WERI-Rb-1 (cell line): Measurements from ENCODE around the gene PIK3R3.
A peak's percentile ranks its signal among the peaks of the same experiment; 100 is the strongest.

ENCODE experiments used
- DNase-seq: peaks from one replicate; pipeline ENCODE4 v3.0.0-alpha.2; 2020
- H3K27ac ChIP-seq: fragments of 250-450 bp; sonication (Bioruptor Pico); 2 replicates; pipeline ENCODE4 v1.5.1; 2020; ENCODE audit warnings: mild to moderate bottlenecking, moderate library complexity
- H3K27me3 ChIP-seq: fragments of 250-450 bp; sonication (Bioruptor Pico); 2 replicates; pipeline ENCODE4 v1.5.1; 2021; ENCODE audit warnings: mild to moderate bottlenecking, low read depth, moderate library complexity; ENCODE audit not compliant: insufficient read depth, severe bottlenecking
- H3K36me3 ChIP-seq: fragments of 250-450 bp; sonication (Bioruptor Pico); 2 replicates; pipeline ENCODE4 v1.5.1; 2020; ENCODE audit warnings: mild to moderate bottlenecking, moderate library complexity
- H3K4me3 ChIP-seq: 2 replicates; pipeline ENCODE4 v1.5.1; 2011; ENCODE audit warnings: low read depth, mild to moderate bottlenecking, control low read depth, low read length
- H3K9me3 ChIP-seq: fragments of 250-450 bp; sonication (Bioruptor Pico); 2 replicates; pipeline ENCODE4 v1.5.1; 2021; ENCODE audit warnings: mild to moderate bottlenecking, moderate library complexity; ENCODE audit not compliant: severe bottlenecking
- CTCF ChIP-seq: IDR thresholded peaks from 2 replicates; pipeline ENCODE4 v1.5.1; 2011; ENCODE audit warnings: low read depth, mild to moderate bottlenecking, control low read depth, inconsistent platforms, low read length

Gene PIK3R3

GRCh38 chr1:46152016-46152415 is 19.6 kb upstream of the PIK3R3 start:
- TF ChIP-seq CTCF, result no peak
- Histone ChIP-seq H3K27me3 (no peaks in the 10 kb centered on the region), H3K9me3 (no peaks in the 10 kb centered on the region), H3K27ac (no peak overlapping the region), H3K4me3 (no peak overlapping the region), H3K36me3 (no peaks in the 10 kb centered on the region)
- no peak for DNase-seq

GRCh38 chr1:46150085-46150484 is 17.7 kb upstream of the PIK3R3 start:
- Histone ChIP-seq H3K9me3 (no peaks in the 10 kb centered on the region), H3K36me3 (no peaks in the 10 kb centered on the region), H3K27ac (no peak overlapping the region), H3K27me3 (no peaks in the 10 kb centered on the region), H3K4me3 (no peak overlapping the region)
- TF ChIP-seq CTCF, result no peak
- DNase-seq, result no peak

GRCh38 chr1:46148318-46148717 is 15.9 kb upstream of the PIK3R3 start:
- no peak for DNase-seq
- no peak for TF ChIP-seq CTCF
- no peak overlapping the region for H3K27ac ChIP-seq
- no peaks in the 10 kb centered on the region for H3K9me3 ChIP-seq
- H3K36me3 ChIP-seq, result no peaks in the 10 kb centered on the region
- H3K27me3 ChIP-seq, result no peaks in the 10 kb centered on the region
- H3K4me3 ChIP-seq, result no peak overlapping the region

- no peaks in the 10 kb centered on the region for H3K27me3 ChIP-seq
- H3K9me3 ChIP-seq, result no peaks in the 10 kb centered on the region
- DNase-seq, result no peak
- no peaks in the 10 kb centered on the region for H3K36me3 ChIP-seq
- TF ChIP-seq CTCF, result no peak
- H3K27ac ChIP-seq, result no peak overlapping the region
- no peak overlapping the region for H3K4me3 ChIP-seq
Observed at GRCh38 chr1:46137916-46138315, 5.5 kb upstream of the PIK3R3 start.

GRCh38 chr1:46136711-46137110 is 4.3 kb upstream of the PIK3R3 start:
- Histone ChIP-seq H3K4me3 (no peak overlapping the region), H3K9me3 (no peaks in the 10 kb centered on the region), H3K36me3 (no peaks in the 10 kb centered on the region), H3K27ac (no peak overlapping the region), H3K27me3 (no peaks in the 10 kb centered on the region)
- no peak for TF ChIP-seq CTCF
- DNase-seq, result no peak

GRCh38 chr1:46134660-46135331 is 2.4 kb upstream of the PIK3R3 start:
- H3K27me3 ChIP-seq, result no peaks in the 10 kb centered on the region
- no peak for TF ChIP-seq CTCF
- DNase-seq, result no peak
- no peak overlapping the region for H3K4me3 ChIP-seq
- peak overlapping the region; percentile 100 for H3K27ac ChIP-seq
- no peaks in the 10 kb centered on the region for H3K9me3 ChIP-seq
- no peaks in the 10 kb centered on the region for H3K36me3 ChIP-seq
